Keratinocyte (primary cell): ENCODE results near the gene RAD21L1.

Experiments used
- EZH2 ChIP-seq: IDR thresholded peaks from one replicate; pipeline ENCODE4 v1.6.1; 2012; ENCODE audit warnings: inconsistent platforms, mild to moderate bottlenecking, low read length, moderate library complexity
- TF ChIP-seq, protein P1 (sequence below), 3 experiments: IDR thresholded peaks in 1 of 3; conservative IDR thresholded peaks in 1 of 3; optimal IDR thresholded peaks in 1 of 3; 2 replicates in 2 of 3; 3 replicates in 1 of 3; pipeline versions ENCODE3 to v1.5.1; 2011; ENCODE audit warnings: low read length in 3 of 3, mild to moderate bottlenecking in 3 of 3, moderate library complexity in 2 of 3, control low read depth in 1 of 3, inconsistent platforms in 1 of 3; ENCODE audit not compliant: insufficient read depth in 2 of 3; ENCODE audit errors: extremely low read depth in 1 of 3

DNA sequence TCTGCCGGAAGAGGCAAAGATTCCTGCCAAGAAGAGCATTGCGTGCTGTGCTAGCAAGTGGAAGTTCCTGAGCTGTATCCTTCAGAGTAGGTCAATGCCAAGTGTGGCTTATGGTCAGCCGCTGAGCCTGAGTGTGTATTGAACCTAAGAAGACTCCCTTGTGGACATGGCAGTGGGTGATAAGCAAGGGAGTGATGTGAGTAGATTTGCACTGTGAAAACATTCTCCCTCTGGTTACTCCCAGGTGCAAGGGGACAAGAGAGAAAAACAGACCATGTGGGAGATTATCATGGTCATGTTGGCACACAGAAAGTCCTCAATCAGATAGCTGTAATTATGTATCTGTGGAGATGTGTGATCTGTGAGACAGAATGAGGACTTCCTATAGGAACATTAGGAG is 35.0 kb upstream of the RAD21L1 start:
- TF ChIP-seq, protein P1, sequence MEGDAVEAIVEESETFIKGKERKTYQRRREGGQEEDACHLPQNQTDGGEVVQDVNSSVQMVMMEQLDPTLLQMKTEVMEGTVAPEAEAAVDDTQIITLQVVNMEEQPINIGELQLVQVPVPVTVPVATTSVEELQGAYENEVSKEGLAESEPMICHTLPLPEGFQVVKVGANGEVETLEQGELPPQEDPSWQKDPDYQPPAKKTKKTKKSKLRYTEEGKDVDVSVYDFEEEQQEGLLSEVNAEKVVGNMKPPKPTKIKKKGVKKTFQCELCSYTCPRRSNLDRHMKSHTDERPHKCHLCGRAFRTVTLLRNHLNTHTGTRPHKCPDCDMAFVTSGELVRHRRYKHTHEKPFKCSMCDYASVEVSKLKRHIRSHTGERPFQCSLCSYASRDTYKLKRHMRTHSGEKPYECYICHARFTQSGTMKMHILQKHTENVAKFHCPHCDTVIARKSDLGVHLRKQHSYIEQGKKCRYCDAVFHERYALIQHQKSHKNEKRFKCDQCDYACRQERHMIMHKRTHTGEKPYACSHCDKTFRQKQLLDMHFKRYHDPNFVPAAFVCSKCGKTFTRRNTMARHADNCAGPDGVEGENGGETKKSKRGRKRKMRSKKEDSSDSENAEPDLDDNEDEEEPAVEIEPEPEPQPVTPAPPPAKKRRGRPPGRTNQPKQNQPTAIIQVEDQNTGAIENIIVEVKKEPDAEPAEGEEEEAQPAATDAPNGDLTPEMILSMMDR (optimal IDR thresholded peaks at IDR 0.05 in 1 of 3, IDR thresholded peaks at IDR 0.05 in 1 of 3, conservative IDR thresholded peaks at IDR 0.05 in 1 of 3; ENCODE audit: extremely low read depth in 1 of 3, insufficient read depth in 2 of 3, low read length in 3 of 3) = no peak
- no peak for TF ChIP-seq EZH2
